ENCODE measurements around the gene NRXN3.

Gene NRXN3

GRCh38 chr14:78834766-78835451 is 664.7 kb downstream of the NRXN3 start:
- DNase-seq (ENCODE audit: low spot score) = no peak

- DNase-seq (ENCODE audit: low spot score) = no peak
Measured at GRCh38 chr14:78835909-78836308, 665.7 kb downstream of the NRXN3 start.

- peak; percentile 31 for DNase-seq (ENCODE audit: low spot score)
Measured at GRCh38 chr14:78836777-78837176, 666.6 kb downstream of the NRXN3 start.

- no peak for DNase-seq (ENCODE audit: low spot score)
Measured at GRCh38 chr14:78838959-78839358, 668.8 kb downstream of the NRXN3 start.

GRCh38 chr14:78840898-78841297 is 670.7 kb downstream of the NRXN3 start:
- DNase-seq (ENCODE audit: low spot score) = no peak

GRCh38 chr14:78847801-78848200 is 677.6 kb downstream of the NRXN3 start:
- DNase-seq (ENCODE audit: low spot score) = no peak

- peak; percentile 7 for DNase-seq (ENCODE audit: low spot score)
Measured at GRCh38 chr14:78848234-78848820, 678.2 kb downstream of the NRXN3 start.

- DNase-seq (ENCODE audit: low spot score) = no peak
Measured at GRCh38 chr14:78849952-78850351, 679.8 kb downstream of the NRXN3 start.

GRCh38 chr14:78851189-78851588 is 681.0 kb downstream of the NRXN3 start:
- DNase-seq (ENCODE audit: low spot score) = no peak

- DNase-seq (ENCODE audit: low spot score) = no peak
Measured at GRCh38 chr14:78852040-78852439, 681.9 kb downstream of the NRXN3 start.

- no peak for DNase-seq (ENCODE audit: low spot score)
Measured at GRCh38 chr14:78857974-78858373, 687.8 kb downstream of the NRXN3 start.

- DNase-seq (ENCODE audit: low spot score) = peak; percentile 9
Measured at GRCh38 chr14:78863143-78863542, 693.0 kb downstream of the NRXN3 start.

GRCh38 chr14:78872837-78873236 is 702.7 kb downstream of the NRXN3 start:
- DNase-seq (ENCODE audit: low spot score) = no peak

GRCh38 chr14:78873581-78873980 is 703.4 kb downstream of the NRXN3 start:
- no peak for DNase-seq (ENCODE audit: low spot score)

GRCh38 chr14:78875049-78875448 is 704.9 kb downstream of the NRXN3 start:
- no peak for DNase-seq (ENCODE audit: low spot score)

- DNase-seq (ENCODE audit: low spot score) = no peak
Measured at GRCh38 chr14:78885884-78886283, 715.7 kb downstream of the NRXN3 start.

GRCh38 chr14:78897443-78897842 is 727.3 kb downstream of the NRXN3 start:
- DNase-seq (ENCODE audit: low spot score) = no peak

- DNase-seq (ENCODE audit: low spot score) = peak; percentile 6
Measured at GRCh38 chr14:78902010-78902623, 731.9 kb downstream of the NRXN3 start.

- no peak for DNase-seq (ENCODE audit: low spot score)
Measured at GRCh38 chr14:78904094-78904493, 733.9 kb downstream of the NRXN3 start.

GRCh38 chr14:78917462-78917861 is 747.3 kb downstream of the NRXN3 start:
- no peak for DNase-seq (ENCODE audit: low spot score)

GRCh38 chr14:78921856-78922255 is 751.7 kb downstream of the NRXN3 start:
- DNase-seq (ENCODE audit: low spot score) = no peak

- DNase-seq (ENCODE audit: low spot score) = no peak
Measured at GRCh38 chr14:78927261-78927660, 757.1 kb downstream of the NRXN3 start.

GRCh38 chr14:78933166-78933565 is 763.0 kb downstream of the NRXN3 start:
- no peak for DNase-seq (ENCODE audit: low spot score)
